ENCODE results near the gene TTI1.

DNA sequence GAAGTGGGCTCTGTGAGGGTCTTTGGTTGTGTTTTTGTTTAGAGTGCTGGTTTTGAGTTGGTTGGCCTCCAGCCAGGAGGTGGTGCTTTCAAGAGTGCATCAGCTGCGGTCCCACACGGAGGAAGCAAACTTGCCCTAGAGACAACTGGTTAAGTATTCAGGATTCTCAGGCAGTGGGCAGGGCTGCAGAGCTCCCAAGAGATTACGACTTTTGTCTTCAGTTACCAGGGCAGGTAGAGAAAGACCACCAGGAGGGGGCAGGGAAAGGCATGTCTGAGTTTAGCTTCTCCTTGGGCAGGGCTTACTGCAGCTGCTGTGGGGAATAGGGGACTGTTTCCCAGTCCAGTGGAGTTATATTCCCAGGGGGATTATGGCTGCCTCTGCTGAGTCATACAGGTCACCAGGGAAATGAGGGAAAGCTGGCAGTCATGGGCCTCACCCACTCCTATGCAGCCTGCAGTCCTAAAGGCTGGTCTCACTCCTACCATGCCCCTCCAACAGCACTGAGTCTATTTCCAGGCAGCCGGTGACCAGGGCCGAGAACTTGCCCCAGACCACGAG lies 64.3 kb downstream of the TTI1 start:
- TF ChIP-seq POLR2AphosphoS5 (IDR thresholded peaks at IDR 0.05) (no peak), POLR2A (IDR thresholded peaks at IDR 0.05) (no peak), EP300 (IDR thresholded peaks at IDR 0.05; ENCODE audit: low read depth) (no peak)
- TF ChIP-seq, protein P1, sequence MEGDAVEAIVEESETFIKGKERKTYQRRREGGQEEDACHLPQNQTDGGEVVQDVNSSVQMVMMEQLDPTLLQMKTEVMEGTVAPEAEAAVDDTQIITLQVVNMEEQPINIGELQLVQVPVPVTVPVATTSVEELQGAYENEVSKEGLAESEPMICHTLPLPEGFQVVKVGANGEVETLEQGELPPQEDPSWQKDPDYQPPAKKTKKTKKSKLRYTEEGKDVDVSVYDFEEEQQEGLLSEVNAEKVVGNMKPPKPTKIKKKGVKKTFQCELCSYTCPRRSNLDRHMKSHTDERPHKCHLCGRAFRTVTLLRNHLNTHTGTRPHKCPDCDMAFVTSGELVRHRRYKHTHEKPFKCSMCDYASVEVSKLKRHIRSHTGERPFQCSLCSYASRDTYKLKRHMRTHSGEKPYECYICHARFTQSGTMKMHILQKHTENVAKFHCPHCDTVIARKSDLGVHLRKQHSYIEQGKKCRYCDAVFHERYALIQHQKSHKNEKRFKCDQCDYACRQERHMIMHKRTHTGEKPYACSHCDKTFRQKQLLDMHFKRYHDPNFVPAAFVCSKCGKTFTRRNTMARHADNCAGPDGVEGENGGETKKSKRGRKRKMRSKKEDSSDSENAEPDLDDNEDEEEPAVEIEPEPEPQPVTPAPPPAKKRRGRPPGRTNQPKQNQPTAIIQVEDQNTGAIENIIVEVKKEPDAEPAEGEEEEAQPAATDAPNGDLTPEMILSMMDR (IDR thresholded peaks at IDR 0.05), result no peak
